Measurements from ENCODE around the gene CERKL.

The CERKL gene

GRCh38 chr2:181517685-181518301 is 139.1 kb downstream of the CERKL start:
- Histone ChIP-seq H3K27ac (no peak overlapping the region), H4K20me1 (ENCODE audit: insufficient read depth) (no peaks in the 10 kb centered on the region), H3K27me3 (ENCODE audit: insufficient read depth, low read depth) (no peaks in the 10 kb centered on the region), H2AFZ (ENCODE audit: low read depth) (no peak overlapping the region), H3K4me1 (ENCODE audit: low read depth, poor library complexity, severe bottlenecking) (no peaks in the 10 kb centered on the region), H3K79me2 (ENCODE audit: insufficient read depth, low read depth) (no peaks in the 10 kb centered on the region), H3K4me2 (no peak overlapping the region), H3K9ac (no peak overlapping the region), H3K4me3 (IDR thresholded peaks at IDR 0.05; ENCODE audit: insufficient read depth, low read depth, low read length) (no peak overlapping the region), H3K36me3 (ENCODE audit: insufficient read depth) (no peaks in the 10 kb centered on the region)
- no peak for TF ChIP-seq CTCF (conservative IDR thresholded peaks at IDR 0.05; ENCODE audit: low read depth, low read length)

- Histone ChIP-seq H3K27ac (no peak overlapping the region), H3K4me2 (no peak overlapping the region), H4K20me1 (ENCODE audit: insufficient read depth) (no peaks in the 10 kb centered on the region), H3K9ac (no peak overlapping the region), H2AFZ (ENCODE audit: low read depth) (no peak overlapping the region), H3K27me3 (ENCODE audit: insufficient read depth, low read depth) (no peaks in the 10 kb centered on the region), H3K4me3 (IDR thresholded peaks at IDR 0.05; ENCODE audit: insufficient read depth, low read depth, low read length) (no peak overlapping the region), H3K79me2 (ENCODE audit: insufficient read depth, low read depth) (no peaks in the 10 kb centered on the region), H3K36me3 (ENCODE audit: insufficient read depth) (no peaks in the 10 kb centered on the region), H3K4me1 (ENCODE audit: low read depth, poor library complexity, severe bottlenecking) (no peaks in the 10 kb centered on the region)
- TF ChIP-seq CTCF (conservative IDR thresholded peaks at IDR 0.05; ENCODE audit: low read depth, low read length), result no peak
These were observed 139.9 kb downstream of the CERKL start for GRCh38 chr2:181516992-181517391.

- Histone ChIP-seq H3K9ac (no peak overlapping the region), H3K4me1 (ENCODE audit: low read depth, poor library complexity, severe bottlenecking) (no peaks in the 10 kb centered on the region), H3K79me2 (ENCODE audit: insufficient read depth, low read depth) (no peaks in the 10 kb centered on the region), H2AFZ (ENCODE audit: low read depth) (no peak overlapping the region), H4K20me1 (ENCODE audit: insufficient read depth) (no peaks in the 10 kb centered on the region), H3K27ac (no peak overlapping the region), H3K27me3 (ENCODE audit: insufficient read depth, low read depth) (no peaks in the 10 kb centered on the region), H3K4me2 (no peak overlapping the region), H3K36me3 (ENCODE audit: insufficient read depth) (peaks cover 5% of the 10 kb centered on the region; the same call in 1 of the 2 replicates), H3K4me3 (IDR thresholded peaks at IDR 0.05; ENCODE audit: insufficient read depth, low read depth, low read length) (no peak overlapping the region)
- no peak for TF ChIP-seq CTCF (conservative IDR thresholded peaks at IDR 0.05; ENCODE audit: low read depth, low read length)
These were observed 141.2 kb downstream of the CERKL start for GRCh38 chr2:181515719-181516118.

GRCh38 chr2:181500201-181500600 is 156.7 kb downstream of the CERKL start:
- Histone ChIP-seq H3K4me3 (IDR thresholded peaks at IDR 0.05; ENCODE audit: insufficient read depth, low read depth, low read length) (no peak overlapping the region), H3K4me1 (ENCODE audit: low read depth, poor library complexity, severe bottlenecking) (no peaks in the 10 kb centered on the region), H3K4me2 (no peak overlapping the region), H3K79me2 (ENCODE audit: insufficient read depth, low read depth) (no peaks in the 10 kb centered on the region), H3K9ac (no peak overlapping the region), H3K27ac (no peak overlapping the region), H4K20me1 (ENCODE audit: insufficient read depth) (no peaks in the 10 kb centered on the region), H3K36me3 (ENCODE audit: insufficient read depth) (no peaks in the 10 kb centered on the region; the same call in 1 of the 2 replicates), H2AFZ (ENCODE audit: low read depth) (no peak overlapping the region), H3K27me3 (ENCODE audit: insufficient read depth, low read depth) (no peaks in the 10 kb centered on the region)
- TF ChIP-seq CTCF (conservative IDR thresholded peaks at IDR 0.05; ENCODE audit: low read depth, low read length), result no peak

Measured in KMS-11 (cell line).